Measurements from ENCODE around the gene THSD7B.
A peak's percentile ranks its signal among the peaks of the same experiment; 100 is the strongest.
"Not testable (repeated sequence)": the region's sequence is repeated elsewhere in the genome, so short reads cannot be mapped to it uniquely, and the experiment has no call there.

The THSD7B gene

GRCh38 chr2:137638932-137639331 is 873.6 kb downstream of the THSD7B start:
- DNase-seq: no peak

- DNase-seq: no peak
These were observed 879.4 kb downstream of the THSD7B start for GRCh38 chr2:137644731-137645130.

GRCh38 chr2:137654046-137654445 is 888.7 kb downstream of the THSD7B start:
- no peak for DNase-seq

GRCh38 chr2:137655814-137656213 is 890.5 kb downstream of the THSD7B start:
- DNase-seq: no peak

- no peak for DNase-seq
These were observed 893.1 kb downstream of the THSD7B start for GRCh38 chr2:137658433-137658832.

GRCh38 chr2:137659616-137660015 is 894.3 kb downstream of the THSD7B start:
- DNase-seq: no peak

GRCh38 chr2:137670111-137670510 is 904.8 kb downstream of the THSD7B start:
- DNase-seq: no peak

- DNase-seq: no peak
These were observed 907.7 kb downstream of the THSD7B start for GRCh38 chr2:137672989-137673552.

- no peak for DNase-seq
These were observed 909.6 kb downstream of the THSD7B start for GRCh38 chr2:137674991-137675390.

GRCh38 chr2:137675584-137676327 is 910.4 kb downstream of the THSD7B start:
- no peak for DNase-seq

- DNase-seq: no peak
These were observed 911.0 kb downstream of the THSD7B start for GRCh38 chr2:137676346-137676745.

- no peak for DNase-seq
These were observed 912.1 kb downstream of the THSD7B start for GRCh38 chr2:137677466-137677865.

- no peak for DNase-seq
These were observed 924.2 kb downstream of the THSD7B start for GRCh38 chr2:137689549-137689948.

- no peak for DNase-seq
These were observed 928.2 kb downstream of the THSD7B start for GRCh38 chr2:137693534-137693933.

- DNase-seq: no peak
These were observed 931.6 kb downstream of the THSD7B start for GRCh38 chr2:137696916-137697315.

GRCh38 chr2:137700250-137700649 is 934.9 kb downstream of the THSD7B start:
- DNase-seq: not testable (repeated sequence)

GRCh38 chr2:137700681-137701080 is 935.3 kb downstream of the THSD7B start:
- DNase-seq: no peak

- no peak for DNase-seq
These were observed 940.0 kb downstream of the THSD7B start for GRCh38 chr2:137705296-137705695.

- peak; percentile 18 for DNase-seq
These were observed 941.7 kb downstream of the THSD7B start for GRCh38 chr2:137706786-137707613.

- DNase-seq: no peak
These were observed 943.0 kb downstream of the THSD7B start for GRCh38 chr2:137708311-137708710.

GRCh38 chr2:137715731-137716191 is 950.4 kb downstream of the THSD7B start:
- DNase-seq: no peak

- no peak for DNase-seq
These were observed 953.4 kb downstream of the THSD7B start for GRCh38 chr2:137718786-137719185.

- no peak for DNase-seq
These were observed 956.4 kb downstream of the THSD7B start for GRCh38 chr2:137721733-137722132.

- no peak for DNase-seq
These were observed 959.6 kb downstream of the THSD7B start for GRCh38 chr2:137724912-137725311.

Data from hematopoietic multipotent progenitor cell treated with erythropoietin and hydrocortisone succinate and interleukin-3 and kit ligand, for 6 days (in vitro differentiated cells).